Hindlimb muscle (tissue), 1 donor: ENCODE results near the gene FERMT2. TPM values are rescaled to one million over a fixed set of nuclear protein-coding genes. Genes with fewer than 3 reads are reported as not detected.
"Not testable (repeated sequence)": the region's sequence is repeated elsewhere in the genome, so short reads cannot be mapped to it uniquely, and the experiment has no call there.

Source experiments
- DNase-seq: peaks from one replicate; pipeline ENCODE4 v3.0.0-alpha.2; 2013
- polyA plus RNA-seq: library from polyadenylated mRNA; unstranded; fragments of 120-200 nt; gene quantifications from one replicate; pipeline ENCODE4 v1.2.1, GENCODE V29; 2013; ENCODE audit not compliant: insufficient read length

The FERMT2 gene
- polyA plus RNA-seq, 1 donor = 80.5 TPM

DNA sequence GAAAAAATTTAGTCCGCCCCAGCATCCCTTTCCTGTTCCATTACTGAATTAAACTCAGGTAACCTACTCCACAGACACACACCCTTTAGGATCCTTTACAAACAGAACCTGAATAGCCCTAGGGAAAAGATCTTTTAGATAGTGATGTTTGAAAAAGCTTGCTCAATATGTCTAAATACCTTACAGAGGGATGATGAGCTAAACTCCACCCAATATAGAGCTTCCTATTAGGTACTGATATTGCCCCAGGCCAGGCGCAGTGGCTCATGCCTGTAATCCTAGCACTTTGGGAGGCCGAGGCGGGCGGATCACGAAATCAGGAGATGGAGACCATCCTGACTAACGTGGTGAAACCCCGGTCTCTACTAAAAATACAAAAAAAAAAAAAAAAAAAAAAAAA, 50.1 kb downstream of the FERMT2 start:
- no peak for DNase-seq

DNA sequence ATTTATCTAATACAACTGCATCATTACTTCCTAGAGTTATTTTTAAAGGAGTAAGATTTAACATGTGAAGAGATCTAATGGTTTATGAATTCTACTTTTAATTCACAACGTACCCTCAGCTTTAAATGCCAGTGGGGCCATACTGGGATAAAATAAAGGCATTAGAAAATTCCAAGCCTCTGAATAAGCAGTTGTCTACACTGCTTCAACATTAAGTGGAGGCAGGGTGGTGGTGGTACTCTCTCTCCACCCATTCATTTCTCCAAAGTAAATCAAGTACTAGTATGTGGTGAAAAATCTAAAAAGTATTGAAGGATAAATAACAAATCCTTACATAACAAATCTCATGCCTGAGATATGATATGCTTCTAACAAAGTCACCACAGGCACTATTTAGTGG, 52.4 kb downstream of the FERMT2 start:
- no peak for DNase-seq

DNA sequence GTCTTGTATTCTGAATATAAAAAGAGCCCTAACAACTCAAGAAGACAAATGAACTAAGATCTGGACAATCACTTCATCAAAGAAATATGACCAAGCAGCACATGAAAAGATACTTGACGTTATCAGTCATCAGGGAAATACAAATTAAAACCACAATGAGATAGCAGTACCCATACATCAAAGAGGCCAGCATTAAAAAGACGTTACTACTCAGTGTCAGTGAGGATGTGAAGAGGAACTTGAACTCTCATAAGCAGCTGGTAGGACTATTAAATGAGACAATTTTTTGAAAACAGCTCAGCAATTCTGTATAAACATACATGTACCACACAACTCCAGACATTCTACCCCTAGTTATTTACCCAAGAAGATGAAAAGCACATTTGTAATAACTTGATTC, 55.9 kb downstream of the FERMT2 start:
- DNase-seq = no peak

DNA sequence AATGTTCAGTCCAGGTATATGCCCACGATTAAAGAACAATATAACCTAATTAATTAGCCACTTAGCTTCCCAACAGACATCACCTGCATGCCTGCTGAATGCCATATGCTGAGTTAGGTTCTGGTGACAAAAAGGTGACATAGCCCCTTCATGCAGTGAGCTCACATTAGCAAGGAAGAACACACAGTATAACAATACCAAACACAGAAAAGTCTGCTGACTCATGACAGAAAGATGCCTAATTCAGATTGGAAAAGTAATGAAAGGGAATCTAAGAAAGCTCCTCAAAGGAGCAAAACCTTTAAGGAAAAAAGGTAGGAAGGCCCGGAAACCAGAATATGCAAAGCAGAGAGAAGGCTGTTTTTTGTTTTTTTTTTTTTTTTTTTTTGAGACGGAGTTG, 59.0 kb downstream of the FERMT2 start:
- no peak for DNase-seq

DNA sequence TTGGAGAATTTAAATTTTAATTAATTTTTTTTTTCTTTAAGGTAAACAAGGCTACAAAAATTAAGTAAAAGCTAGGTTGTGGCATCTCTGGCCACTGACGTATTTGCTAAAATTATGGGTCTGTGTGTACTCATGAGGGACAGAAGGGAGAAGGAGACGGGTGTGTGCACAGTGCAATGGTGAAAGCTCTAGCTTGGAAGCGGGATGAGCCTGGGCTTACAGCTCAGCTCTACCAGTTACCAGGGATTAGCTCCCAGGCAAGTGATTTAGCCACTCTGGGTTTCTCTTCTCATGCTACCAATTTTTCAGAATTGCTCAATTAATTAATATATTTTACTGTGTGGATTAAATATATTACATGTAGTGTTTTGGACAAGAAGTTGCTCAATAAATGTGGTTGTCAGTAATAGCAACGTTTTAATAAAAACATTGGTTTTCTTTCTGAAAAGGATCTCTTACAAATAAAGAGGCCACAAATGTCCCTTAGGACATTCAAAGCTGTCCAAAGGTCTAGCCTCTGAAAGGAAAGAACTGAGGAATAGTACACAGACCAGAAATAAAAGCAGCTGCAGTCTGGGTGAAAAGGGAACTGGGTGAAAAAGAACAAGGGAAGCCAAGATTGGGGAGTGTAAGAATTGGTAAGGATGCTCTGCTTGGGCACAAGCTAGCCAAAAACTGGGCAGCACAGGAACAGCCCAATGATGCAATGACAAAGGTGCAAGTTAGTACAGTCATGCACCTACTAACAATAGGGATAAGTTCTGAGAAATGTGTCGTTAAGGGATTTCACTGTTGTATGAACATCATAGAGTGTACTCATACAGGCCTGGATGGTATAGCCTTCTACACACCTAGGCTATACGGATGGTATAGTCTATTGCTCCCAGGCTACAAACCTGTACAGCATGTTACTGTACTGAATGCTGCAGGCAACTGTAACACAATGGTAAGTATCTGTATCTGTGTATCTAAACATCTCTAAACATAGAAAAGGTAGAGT, 61.7 kb downstream of the FERMT2 start:
- no peak for DNase-seq

DNA sequence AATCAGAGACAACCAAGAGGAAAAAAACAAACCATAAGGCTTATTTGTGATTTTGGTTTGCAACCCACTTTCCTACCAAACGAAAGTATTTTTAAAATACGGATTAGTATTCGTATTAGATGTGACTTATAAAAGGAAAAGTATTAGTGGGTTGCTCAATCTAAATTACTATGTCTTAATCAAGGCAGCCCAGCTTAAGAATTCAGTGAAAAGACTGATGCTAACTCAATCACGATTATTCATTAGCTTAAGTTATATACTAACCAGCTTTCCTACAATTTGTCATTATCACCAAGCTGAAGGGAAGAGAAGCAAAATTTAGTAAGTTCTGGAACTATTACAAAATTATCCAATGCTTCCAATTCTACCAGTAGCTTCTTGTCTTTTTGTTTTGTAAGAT, 62.7 kb downstream of the FERMT2 start:
- DNase-seq = no peak

DNA sequence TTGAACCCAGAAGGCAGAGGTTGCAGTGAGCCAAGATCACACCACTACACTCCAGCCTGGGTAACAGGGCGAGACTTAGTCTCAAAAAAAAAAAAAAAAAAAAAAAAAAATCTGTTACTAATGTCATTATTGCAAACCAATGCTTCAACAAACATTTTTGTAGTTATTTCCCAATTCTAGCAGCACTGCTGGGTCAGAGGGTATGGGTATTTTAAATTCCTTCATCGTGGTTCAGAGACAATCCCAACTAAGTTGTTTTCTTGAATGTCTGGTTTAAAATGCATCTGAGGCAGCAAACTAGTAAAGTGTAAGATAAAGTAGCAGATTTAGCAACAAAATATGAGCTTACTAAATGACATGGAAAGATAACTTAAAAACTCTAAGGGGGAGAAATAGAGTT, 65.6 kb downstream of the FERMT2 start:
- no peak for DNase-seq

DNA sequence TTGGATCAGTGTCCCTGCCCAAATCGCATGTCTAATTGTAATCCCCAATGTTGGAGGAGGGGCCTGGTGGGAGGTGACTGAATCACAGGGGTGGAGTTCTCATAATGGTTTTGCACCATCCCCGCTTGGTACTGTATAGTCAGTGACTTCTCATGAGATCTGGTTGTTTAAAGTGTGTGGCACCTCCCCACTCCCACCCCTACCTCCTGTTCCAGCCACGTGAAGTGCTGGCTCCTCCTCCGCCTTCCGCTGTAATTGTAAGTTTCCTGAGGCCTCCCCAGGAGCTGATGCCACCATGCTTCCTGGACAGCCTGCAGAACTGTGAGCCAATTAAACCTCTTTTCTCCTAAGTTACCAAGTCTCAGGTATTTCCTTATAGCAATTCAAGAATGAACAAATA, 67.2 kb downstream of the FERMT2 start:
- DNase-seq = no peak

DNA sequence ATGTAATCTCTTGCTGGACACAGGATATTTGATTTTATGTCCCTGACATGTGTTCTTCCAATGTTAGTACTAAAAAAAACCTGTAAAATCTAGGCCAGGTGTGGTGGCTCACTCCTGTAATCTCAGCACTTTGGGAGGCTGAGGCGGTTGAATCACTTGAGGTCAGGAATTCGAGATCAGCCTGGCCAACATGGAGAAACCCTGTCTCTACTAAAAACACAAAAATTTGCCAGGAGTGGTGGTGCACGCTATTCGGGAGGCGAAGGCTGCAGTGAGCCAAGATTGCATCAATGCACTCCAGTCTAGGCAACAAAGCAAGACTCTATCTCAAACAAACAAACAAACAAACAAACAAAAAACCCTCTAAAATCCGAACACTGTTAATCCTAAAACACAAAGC, 68.0 kb downstream of the FERMT2 start:
- no peak for DNase-seq

DNA sequence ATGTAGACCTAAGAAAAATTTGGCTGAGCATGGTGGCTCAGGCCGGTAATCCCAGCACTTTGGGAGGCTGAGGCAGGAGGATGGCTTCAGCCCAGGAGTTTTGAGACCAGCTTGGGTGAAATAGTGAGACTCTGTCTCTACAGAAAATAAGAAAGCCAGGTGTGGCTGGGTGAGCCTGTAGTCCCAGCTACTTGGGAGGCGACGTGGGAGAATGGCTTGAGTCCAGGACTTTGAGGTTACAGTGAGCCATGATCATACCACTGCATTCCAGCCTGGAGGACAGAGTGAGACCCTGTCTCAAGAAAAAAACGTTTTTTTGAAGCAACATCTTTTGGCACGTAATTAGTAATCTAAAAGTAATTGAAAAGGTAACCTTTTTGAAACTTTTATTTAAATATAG, 70.9 kb downstream of the FERMT2 start:
- no peak for DNase-seq

DNA sequence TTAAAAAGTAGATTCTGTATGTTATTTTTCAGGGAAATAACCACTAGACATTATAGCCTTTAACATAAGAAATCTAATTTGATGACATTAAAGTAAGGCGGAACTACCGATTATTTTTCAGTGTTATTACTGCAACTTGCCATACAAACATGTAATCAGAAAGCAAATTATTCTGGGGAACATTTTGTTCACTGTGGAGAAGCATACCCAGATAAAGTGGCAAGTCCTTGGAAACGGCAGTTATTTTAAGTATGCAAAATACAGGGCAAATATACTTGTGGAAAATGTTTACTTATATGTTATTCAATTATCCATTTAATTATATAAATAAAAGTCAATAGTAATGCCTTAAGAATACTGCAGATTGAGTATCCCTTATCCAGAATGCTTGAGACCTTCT, 71.9 kb downstream of the FERMT2 start:
- no peak for DNase-seq

DNA sequence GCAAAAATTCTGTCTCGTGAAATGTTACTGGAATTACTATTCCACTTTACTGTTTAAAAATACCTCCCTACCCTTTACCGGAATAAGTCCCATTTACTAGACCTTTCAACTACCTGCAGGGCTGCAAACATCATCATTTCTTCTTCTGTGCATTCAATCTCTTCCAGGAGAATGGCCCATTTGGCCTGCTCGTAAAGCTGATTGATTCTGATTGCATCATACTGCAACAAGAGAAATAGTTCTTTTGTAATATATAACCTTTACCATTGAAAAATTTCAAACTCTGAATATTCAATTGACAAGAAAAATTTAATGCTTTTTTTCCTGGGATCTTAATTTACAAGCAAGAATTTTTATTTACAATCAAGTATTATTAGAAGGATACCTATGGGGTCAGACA, 72.4 kb downstream of the FERMT2 start:
- no peak for DNase-seq

DNA sequence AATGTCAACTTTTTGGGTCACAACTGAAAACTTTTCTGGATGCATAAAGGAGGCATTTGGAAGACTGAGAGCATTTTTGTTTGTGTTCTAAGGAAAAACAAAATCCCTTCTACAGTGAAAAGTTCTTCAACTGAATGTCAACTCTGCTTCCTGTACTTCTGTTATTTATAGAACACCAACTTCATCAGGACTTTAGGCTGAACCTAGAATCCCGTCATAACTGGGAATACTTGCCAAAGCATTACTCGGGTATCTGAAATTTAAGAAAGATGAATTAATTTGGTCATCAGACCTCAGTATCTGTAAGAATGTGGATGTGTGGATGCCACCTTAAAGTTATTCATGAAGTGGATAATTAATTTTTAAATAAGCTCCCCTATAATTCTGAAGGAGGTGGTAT, 73.2 kb downstream of the FERMT2 start:
- no peak for DNase-seq

DNA sequence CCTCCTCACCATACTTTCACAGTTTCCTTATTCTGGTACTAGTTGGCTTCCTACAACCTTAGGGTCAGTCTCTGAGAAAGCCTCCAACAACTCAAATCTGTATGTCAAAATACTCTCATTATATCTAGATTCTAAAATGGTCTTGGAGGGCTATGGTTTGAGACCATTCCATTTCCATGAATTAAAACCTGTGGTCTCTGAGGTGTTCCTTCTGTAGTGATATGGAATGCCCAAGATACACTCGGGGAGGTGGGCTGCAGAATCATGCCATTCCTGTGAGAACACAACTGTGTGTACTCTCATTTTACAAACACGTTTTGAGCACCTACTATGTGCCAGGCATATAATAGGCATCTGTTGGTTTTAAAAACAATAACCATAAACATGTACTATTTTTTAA, 74.0 kb downstream of the FERMT2 start:
- DNase-seq = no peak

DNA sequence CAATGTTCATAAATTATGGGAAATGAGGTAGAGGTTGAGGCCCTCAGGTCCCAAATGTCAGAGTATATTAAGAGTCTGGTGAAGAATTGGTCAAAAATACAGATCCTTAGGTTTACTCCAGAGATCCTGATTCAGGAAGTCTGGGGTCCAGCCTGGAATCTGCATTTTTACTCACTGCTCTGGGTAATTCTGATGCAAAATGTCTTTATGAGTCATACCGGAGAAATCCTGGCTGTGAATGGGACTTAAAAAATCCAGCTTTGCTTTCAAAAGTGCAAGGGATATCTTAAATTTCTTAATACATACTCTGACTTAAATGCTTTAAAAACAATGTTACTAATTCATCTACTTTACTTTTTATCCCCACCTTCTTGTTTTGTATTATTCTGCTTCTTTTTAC, 74.5 kb downstream of the FERMT2 start:
- DNase-seq = no peak

DNA sequence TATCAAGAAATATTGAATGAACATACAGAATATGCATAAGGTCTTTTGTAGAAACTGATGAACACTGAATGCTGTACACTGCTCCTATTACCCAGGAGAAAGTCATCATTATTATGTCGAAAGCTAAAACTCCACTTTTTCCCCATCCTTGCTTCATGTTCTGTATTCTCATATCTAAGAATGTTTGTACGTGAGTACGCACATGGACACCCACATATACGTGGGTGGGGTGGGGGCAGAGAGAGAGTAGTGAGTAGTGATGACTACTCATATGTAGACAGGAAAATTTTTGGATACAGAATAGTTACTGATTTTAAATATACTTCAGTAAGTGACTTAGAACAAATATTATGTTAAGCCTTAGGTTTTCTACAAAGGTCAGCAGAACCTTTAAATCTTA, 75.1 kb downstream of the FERMT2 start:
- DNase-seq = no peak

DNA sequence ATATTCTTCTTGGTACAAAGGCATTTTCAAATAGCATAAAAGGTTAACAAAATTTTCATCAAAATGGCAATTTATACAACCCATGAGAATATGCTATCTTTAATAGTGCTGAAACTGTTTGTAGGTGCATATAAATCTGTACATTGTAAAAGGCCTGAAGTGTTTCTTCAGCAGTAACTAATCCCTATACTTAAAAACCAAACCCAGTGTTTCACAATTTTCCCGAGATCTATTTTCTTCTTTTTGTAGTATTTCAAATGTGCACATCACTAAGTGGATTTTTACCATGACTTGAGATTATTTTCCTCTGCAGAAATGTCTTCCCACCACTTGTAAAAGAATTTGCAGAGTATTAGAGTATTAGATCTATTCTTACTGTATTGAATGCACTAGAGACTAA, 76.5 kb downstream of the FERMT2 start:
- no peak for DNase-seq

DNA sequence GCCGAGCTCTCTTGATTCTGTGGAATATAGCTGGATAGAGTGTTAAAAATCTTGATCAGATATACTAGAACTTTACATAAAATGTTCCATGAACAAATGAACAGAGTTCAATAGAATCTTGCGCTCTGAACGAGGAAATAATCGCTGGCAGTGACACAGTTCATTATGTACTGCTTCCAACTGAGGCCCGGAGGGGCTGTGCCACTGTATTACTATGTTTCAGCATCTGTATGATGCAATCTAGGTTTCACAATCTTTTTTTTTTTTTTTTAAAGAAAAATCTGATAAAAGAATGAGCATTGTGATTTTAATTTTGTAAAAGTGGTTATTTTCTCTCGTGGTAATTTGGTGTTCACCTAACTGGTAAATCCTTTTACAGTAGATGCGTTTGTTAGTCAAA, 77.2 kb downstream of the FERMT2 start:
- DNase-seq = no peak

DNA sequence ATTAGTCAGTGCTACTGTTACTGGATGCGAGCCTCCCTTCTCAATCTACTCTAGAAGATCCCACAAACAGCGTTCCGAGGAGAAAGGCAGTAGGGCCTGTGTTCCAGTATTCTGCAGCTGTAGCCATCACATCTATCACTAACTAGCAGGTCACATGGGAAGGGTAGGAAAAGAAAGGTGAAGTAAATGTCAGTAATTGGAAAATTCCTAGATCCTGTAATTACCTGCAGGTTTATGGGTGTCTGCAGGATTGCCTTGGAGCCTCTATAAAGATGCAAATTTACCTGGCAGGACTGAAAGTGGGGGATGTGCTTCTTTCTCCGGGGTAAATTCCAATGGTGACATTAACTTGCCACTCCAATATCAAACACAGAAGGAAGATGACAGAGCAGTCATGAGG, 77.8 kb downstream of the FERMT2 start:
- no peak for DNase-seq

DNA sequence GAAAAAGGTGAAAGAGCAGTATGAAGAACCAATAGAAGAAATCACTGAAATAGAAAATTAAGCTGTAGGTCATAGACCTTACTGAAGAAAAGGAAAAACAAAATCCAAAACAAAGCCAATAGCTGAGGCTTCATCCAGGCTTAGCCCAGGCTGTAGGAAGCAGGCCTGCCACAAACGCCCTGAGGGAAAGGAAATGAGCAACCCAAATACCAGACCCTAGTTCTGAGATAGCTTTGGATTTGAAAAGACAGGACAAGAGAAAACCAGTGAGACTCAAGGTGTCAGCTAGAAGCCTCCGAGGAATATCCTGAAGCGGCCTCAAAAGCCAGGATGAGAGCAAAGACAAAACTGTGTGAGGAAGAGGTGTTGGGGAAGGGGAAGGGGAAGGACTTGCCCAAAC, 79.2 kb downstream of the FERMT2 start:
- DNase-seq = no peak

DNA sequence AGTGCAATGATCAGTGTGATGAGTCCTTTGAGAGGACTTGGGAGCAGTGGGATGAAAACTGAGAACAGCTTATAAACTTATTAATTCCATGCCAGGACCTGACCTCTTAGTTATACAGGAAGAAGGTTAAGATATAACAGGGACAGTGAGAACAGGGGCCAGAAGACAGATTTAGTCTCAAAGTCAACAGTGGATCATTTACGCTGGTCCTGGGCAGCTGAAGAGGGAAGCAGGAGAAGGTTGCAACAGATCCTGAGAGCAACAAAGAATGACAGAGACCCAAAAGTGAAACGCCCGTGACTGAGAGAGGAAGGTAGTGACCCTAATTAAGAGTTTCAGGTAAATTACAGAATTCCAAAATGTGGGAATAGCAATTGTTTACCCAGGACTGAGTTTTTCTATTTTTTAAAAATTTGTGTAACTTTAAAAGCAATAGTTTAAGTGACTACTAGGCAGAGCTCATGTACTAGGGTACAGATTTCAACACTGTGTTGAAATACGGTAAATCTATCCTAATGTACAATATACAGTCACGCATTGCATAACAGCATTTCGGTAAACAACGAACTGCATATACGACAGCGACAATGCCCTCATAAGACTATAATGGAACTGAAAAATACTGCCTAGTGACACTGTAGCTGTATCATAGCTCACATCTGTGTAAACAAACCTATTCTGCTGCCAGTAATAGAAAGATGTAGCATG, 81.8 kb downstream of the FERMT2 start:
- no peak for DNase-seq

DNA sequence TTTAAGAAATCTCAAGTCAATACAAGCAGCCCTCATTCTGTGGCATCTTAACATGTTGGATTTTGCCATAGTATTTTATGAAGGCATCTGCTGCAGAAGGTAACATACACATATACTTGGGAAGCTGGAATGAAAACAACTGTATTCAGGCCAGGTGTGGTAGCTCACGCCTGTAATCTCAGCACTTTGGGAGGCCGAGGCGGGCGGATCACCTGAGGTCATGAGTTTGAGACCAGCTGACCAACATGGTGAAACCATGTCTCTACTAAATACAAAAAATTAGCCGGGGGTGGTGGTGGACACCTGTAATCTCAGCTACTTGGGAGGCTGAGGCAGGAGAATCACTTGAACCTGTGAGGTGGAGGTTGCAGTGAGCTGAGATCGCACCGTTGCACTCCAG, 86.0 kb downstream of the FERMT2 start:
- DNase-seq = not testable (repeated sequence)

DNA sequence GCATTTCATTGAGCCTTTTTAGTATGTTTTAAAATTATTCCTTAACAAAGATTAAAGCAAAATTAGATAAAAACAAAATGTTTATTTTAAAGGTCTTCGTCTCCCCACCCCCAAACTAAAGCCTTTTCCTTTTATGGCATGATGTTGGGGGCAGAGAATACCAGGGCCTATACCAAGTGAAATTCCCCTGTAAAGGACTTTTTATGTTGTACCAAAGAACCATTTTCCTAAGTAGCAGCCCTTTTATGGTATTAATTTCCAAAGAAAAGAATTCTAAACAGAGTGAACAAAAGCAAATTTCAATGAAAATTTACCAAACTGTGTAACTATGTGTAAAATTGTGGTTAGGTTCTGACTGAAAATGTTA, 87.5 kb downstream of the FERMT2 start:
- DNase-seq = no peak
